OCI-LY1 (cell line): ENCODE measurements around the gene PMEPA1.

Source experiments
- H2AFZ ChIP-seq: fragments of 200-600 bp; sonication (generic), shearing (Covaris generic); 2 replicates; pipeline ENCODE4 v1.6.0; 2014; ENCODE audit warnings: antibody characterized with exemption, mild to moderate bottlenecking, low read length
- H3F3A ChIP-seq: fragments of 200-600 bp; sonication (generic), shearing (Covaris generic); 2 replicates; pipeline ENCODE4 v1.6.0; 2014; ENCODE audit warnings: mild to moderate bottlenecking, antibody characterized with exemption, low read length, moderate library complexity; ENCODE audit not compliant: insufficient read depth
- H3K27ac ChIP-seq: fragments of 200-600 bp; sonication (generic); 2 replicates; pipeline ENCODE4 v1.5.1; 2014; ENCODE audit warnings: low read length, mixed run types, mild to moderate bottlenecking, low read depth; ENCODE audit not compliant: poor library complexity, severe bottlenecking
- H3K27me3 ChIP-seq: fragments of 200-600 bp; sonication (generic); 2 replicates; pipeline ENCODE4 v1.6.0; 2014; ENCODE audit warnings: antibody characterized with exemption, mild to moderate bottlenecking, low read length, moderate library complexity; ENCODE audit not compliant: insufficient read depth
- H3K36me3 ChIP-seq: fragments of 200-600 bp; sonication (generic); 2 replicates; pipeline ENCODE4 v1.6.1; 2014; ENCODE audit warnings: mild to moderate bottlenecking, antibody characterized with exemption, low read length, moderate library complexity, mixed read lengths; ENCODE audit not compliant: insufficient read depth
- H3K4me1 ChIP-seq: fragments of 200-600 bp; sonication (generic); 2 replicates; pipeline ENCODE4 v1.5.1; 2014; ENCODE audit warnings: mild to moderate bottlenecking, low read length, moderate library complexity; ENCODE audit not compliant: insufficient read depth, severe bottlenecking
- H3K4me2 ChIP-seq: fragments of 200-600 bp; sonication (generic), shearing (Covaris generic); 2 replicates; pipeline ENCODE4 v1.6.1; 2014; ENCODE audit warnings: low read length
- H3K4me3 ChIP-seq: fragments of 200-600 bp; sonication (generic); 2 replicates; pipeline ENCODE4 v1.5.1; 2014; ENCODE audit warnings: low read length, low read depth, mild to moderate bottlenecking, mixed read lengths; ENCODE audit not compliant: poor library complexity, severe bottlenecking
- H3K79me2 ChIP-seq: fragments of 200-600 bp; shearing (Covaris generic); 2 replicates; pipeline ENCODE4 v1.6.1; 2016; ENCODE audit warnings: mixed run types, low read length, mixed read lengths; ENCODE audit not compliant: insufficient read depth
- H3K9ac ChIP-seq: fragments of 200-600 bp; sonication (generic), shearing (Covaris generic); 2 replicates; pipeline ENCODE4 v1.6.1; 2014; ENCODE audit warnings: mild to moderate bottlenecking, low read length, mixed read lengths
- H3K9me2 ChIP-seq: fragments of 200-600 bp; sonication (generic), shearing (Covaris generic); 2 replicates; pipeline ENCODE4 v1.6.1; 2014; ENCODE audit warnings: low read depth, mild to moderate bottlenecking, low read length, mixed read lengths
- H3K9me3 ChIP-seq: fragments of 200-600 bp; shearing (Covaris generic); 2 replicates; pipeline ENCODE4 v1.6.1; 2014; ENCODE audit warnings: low read length, mixed read lengths
- H4K20me1 ChIP-seq: fragments of 200-600 bp; sonication (generic), shearing (Covaris generic); 2 replicates; pipeline ENCODE4 v1.6.0; 2016; ENCODE audit warnings: mild to moderate bottlenecking, low read length; ENCODE audit not compliant: insufficient read depth
- CTCF ChIP-seq: fragments of 200-600 bp; sonication (generic), shearing (Covaris generic); IDR thresholded peaks from 2 replicates; pipeline ENCODE4 v1.5.1; 2017; ENCODE audit warnings: mild to moderate bottlenecking, antibody characterized with exemption, low read length, moderate library complexity, mixed read lengths
- EZH2 ChIP-seq: fragments of 200-600 bp; sonication (generic), shearing (Covaris generic); IDR thresholded peaks from 2 replicates; pipeline ENCODE4 v1.8.0; 2017; ENCODE audit warnings: borderline replicate concordance, mixed run types, mild to moderate bottlenecking, antibody characterized with exemption, low read length, moderate library complexity, mixed read lengths

Gene PMEPA1

GRCh38 chr20:57756213-57756612, 46.4 kb upstream of the PMEPA1 start:
- Histone ChIP-seq H3K27me3 (peaks cover 16% of the 10 kb centered on the region), H3F3A (no peaks in the 10 kb centered on the region), H3K27ac (no peak overlapping the region), H3K9me2 (no peaks in the 10 kb centered on the region), H3K4me3 (no peak overlapping the region), H3K9me3 (no peaks in the 10 kb centered on the region), H3K4me1 (no peaks in the 10 kb centered on the region), H3K4me2 (no peak overlapping the region), H3K9ac (no peak overlapping the region), H4K20me1 (no peaks in the 10 kb centered on the region), H2AFZ (no peak overlapping the region), H3K36me3 (no peaks in the 10 kb centered on the region), H3K79me2 (no peaks in the 10 kb centered on the region)
- TF ChIP-seq EZH2: no peak
- TF ChIP-seq CTCF: no peak

- H3K9me3 ChIP-seq: no peaks in the 10 kb centered on the region
- no peak overlapping the region for H2AFZ ChIP-seq
- TF ChIP-seq CTCF: no peak
- no peak for TF ChIP-seq EZH2
- peaks cover 16% of the 10 kb centered on the region for H3K27me3 ChIP-seq
- no peaks in the 10 kb centered on the region for H4K20me1 ChIP-seq
- no peak overlapping the region for H3K9ac ChIP-seq
- no peaks in the 10 kb centered on the region for H3K36me3 ChIP-seq
- H3K4me1 ChIP-seq: no peaks in the 10 kb centered on the region
- H3K79me2 ChIP-seq: no peaks in the 10 kb centered on the region
- no peaks in the 10 kb centered on the region for H3K9me2 ChIP-seq
- no peaks in the 10 kb centered on the region for H3F3A ChIP-seq
- no peak overlapping the region for H3K4me2 ChIP-seq
- H3K4me3 ChIP-seq: no peak overlapping the region
- no peak overlapping the region for H3K27ac ChIP-seq
Measured at GRCh38 chr20:57755609-57756008, 45.8 kb upstream of the PMEPA1 start.

DNA sequence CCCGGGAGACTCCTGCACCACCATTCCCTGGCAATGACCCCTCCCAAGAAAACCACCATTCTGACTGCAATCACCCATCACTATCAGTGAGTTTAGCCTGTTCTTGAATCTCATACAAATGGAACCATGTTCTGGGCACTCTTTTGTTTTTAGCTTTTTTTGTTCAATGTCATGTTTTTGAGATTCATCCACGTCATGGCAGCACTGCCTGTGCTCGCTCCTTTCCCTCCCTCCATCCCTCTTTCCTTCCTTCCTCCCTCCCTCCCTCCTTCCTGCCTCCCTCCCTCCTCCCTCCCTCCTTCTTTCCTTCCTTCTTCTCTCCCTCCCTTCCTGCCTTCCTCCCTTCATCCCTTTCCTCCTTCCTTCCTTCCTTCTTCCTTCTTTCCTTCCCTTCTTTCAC, 44.4 kb upstream of the PMEPA1 start:
- H3K9ac ChIP-seq: no peak overlapping the region
- no peak overlapping the region for H3K4me2 ChIP-seq
- H4K20me1 ChIP-seq: no peaks in the 10 kb centered on the region
- no peak overlapping the region for H3K27ac ChIP-seq
- H2AFZ ChIP-seq: no peak overlapping the region
- no peak overlapping the region for H3K4me3 ChIP-seq
- no peaks in the 10 kb centered on the region for H3K9me3 ChIP-seq
- TF ChIP-seq EZH2 (no peak), CTCF (no peak)
- no peaks in the 10 kb centered on the region for H3K4me1 ChIP-seq
- H3K9me2 ChIP-seq: no peaks in the 10 kb centered on the region
- no peaks in the 10 kb centered on the region for H3K36me3 ChIP-seq
- H3K27me3 ChIP-seq: peaks cover 11% of the 10 kb centered on the region
- H3K79me2 ChIP-seq: no peaks in the 10 kb centered on the region
- H3F3A ChIP-seq: no peaks in the 10 kb centered on the region
